GM21526 (cell line): ENCODE results near the gene SMCO4.

Experiments
- ATAC-seq: cut with Tn5 transposase; IDR thresholded peaks from one replicate; pipeline ENCODE4 v1.9.1; 2021; ENCODE audit warnings: moderate library complexity; ENCODE audit not compliant: unreplicated experiment, low FRiP score

SMCO4 gene

GRCh38 chr11:93510196-93510873 is 32.9 kb downstream of the SMCO4 start:
- no peak for ATAC-seq

GRCh38 chr11:93507517-93507916 is 35.7 kb downstream of the SMCO4 start:
- no peak for ATAC-seq

- ATAC-seq: no peak
Observed at GRCh38 chr11:93505703-93506102, 37.5 kb downstream of the SMCO4 start.

DNA sequence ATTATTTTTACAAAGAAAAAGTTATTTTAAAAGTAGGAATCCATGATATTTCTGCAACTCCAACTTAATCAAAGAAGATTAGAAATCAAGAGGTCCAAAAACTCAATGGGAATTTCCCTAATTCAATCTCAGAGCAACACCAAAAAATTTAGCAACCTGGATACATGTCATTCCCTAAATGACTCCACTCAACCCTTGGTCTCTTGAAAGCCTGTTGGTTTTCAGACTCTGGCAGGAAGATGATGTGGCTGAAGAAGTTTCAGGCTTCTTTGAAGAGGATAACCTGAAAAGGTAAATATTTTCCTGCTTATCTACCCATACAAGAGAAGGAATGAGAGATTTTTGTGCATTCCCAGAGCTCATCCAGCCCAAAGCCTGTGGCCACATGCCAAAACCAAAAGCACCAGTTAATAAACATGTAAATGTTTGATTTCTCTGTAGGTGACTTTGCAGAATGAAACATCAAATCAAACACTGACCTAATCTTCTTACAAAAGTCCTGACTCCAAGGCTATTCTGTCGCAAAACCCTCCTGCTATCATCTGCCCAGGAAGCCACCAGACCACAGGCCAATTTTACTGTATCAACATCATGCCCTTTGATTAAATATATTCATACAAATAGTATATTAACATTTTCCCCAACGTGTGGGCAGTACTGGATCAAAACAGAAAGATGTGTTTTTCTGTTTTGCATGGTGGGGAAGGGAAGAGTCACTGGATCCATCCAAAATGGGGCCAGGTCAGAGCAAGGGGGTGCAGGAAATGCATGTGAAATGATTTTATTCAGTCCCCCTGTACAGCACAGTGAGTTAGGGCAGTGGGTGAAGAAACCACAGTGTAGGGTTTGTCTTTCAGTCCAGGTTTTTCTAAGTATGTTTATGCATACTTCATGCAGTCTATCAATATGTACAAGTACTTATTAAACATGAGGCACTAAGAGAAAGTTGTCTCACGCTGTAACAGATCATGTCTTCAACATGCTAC is 38.8 kb downstream of the SMCO4 start:
- no peak for ATAC-seq

DNA sequence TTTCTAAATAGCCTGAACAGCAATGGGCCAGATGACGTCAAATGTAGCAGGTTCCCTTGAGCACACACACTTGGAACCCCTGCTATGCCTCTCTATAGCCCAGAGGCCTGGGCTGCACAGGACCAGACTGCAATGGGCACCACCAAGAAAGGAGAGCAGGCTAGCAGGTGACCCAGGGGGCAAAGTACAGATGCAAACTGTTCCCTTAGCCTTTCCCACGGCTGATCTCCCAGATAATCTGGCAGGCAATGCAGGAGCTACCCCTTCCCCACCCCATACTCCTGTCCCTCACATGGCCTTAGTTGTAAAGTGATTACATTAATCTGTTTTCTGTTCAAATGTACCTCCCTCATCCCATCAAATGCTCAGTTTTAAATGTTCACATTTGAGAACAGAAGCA is 41.3 kb downstream of the SMCO4 start:
- ATAC-seq: no peak

DNA sequence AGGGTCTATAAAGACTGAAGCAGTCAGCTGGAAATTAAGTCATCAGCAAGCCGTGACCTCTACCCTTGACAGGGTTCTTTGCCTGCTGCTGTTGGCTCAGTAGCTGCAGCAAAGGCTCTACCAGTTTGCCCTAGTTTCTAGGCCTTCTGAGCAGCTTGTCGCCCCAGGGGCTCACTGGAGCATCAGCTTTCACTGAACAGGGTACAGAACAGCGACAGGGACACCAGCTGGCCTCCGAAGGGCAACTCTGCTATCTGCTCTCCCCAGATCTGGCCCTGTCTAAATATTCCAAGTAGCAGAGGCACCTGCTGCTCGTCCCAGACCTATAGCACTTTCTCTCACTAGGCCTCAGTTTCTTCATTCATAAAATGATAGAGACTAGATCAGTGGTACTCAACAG is 42.4 kb downstream of the SMCO4 start:
- ATAC-seq: no peak

GRCh38 chr11:93498641-93499040 is 44.5 kb downstream of the SMCO4 start:
- ATAC-seq: no peak

DNA sequence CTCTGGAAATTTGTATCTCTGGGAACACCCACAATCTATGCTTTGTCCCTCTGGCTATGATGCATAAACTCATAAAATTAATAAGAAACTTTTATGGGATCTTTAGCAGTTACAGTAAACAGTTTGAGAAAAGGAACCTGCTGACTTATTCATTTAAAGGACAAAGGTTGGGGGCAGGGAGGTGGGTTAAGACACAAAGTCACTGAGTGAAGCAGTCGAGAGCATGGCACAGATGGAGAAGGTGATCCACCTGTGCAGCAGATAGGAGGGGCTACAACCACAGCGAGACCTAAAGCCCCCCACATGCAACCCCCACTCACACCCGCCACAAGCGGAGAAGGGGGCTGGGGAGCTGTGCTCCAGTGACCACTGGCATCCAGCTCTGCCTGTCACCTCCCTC is 45.0 kb downstream of the SMCO4 start:
- no peak for ATAC-seq

GRCh38 chr11:93497596-93497995 is 45.6 kb downstream of the SMCO4 start:
- ATAC-seq: no peak

DNA sequence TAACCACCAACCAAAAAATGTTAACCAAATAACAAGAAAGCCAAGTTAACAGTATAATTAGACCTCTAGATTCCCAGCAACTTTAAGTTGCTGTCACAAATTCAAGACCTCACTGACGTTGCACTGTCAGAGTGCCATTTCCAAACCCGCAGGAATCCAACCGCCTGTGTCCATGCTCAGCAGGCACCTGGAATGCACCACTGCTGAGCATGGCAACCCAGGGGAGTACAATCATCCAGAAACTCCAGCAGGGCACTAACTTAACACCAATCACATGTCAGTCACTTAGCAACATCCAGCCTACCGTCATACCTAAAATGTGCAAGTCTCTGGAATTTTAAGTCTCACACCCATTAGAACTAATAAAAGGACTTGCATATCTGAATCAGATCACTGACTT is 48.8 kb downstream of the SMCO4 start:
- ATAC-seq: no peak

- no peak for ATAC-seq
Observed at GRCh38 chr11:93493252-93493897, 49.8 kb downstream of the SMCO4 start.

DNA sequence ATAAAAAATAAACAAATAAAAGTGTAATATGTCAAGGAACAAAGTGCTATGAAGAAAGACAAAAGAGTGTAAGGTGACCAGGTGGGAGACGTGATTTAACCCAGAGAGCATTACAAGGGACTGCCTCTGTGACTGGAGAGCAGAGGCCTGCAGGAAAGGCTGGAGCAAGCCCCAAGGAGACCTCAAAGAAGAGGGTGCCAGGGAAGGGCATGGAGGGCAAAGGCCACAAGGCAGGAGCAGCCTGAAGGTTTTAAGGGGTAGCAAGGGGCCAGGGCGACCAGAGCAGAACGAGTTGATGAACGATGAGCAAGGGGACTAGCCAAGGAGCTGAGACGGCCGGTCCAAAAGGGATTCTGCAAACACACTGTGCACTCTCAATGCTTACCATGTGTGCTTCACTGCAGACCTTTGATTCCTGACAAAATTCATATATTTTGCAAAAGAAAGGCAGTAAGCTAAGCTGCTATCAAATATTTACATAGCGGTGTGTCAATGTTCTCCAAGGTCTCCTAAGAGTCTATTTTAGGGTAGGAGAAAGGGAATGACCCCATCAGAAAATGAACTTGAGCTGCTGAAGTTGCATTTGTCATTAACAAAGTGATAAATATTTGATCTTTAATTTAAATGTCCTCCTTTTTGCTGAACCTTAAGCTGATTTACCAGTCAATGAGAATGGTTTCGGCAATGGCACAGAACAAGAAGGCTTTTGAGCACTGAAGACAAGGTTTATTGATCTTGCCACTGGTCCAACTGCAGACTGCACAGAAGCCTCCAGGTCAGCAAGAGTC is 50.5 kb downstream of the SMCO4 start:
- ATAC-seq: no peak

- no peak for ATAC-seq
Observed at GRCh38 chr11:93491973-93492372, 51.2 kb downstream of the SMCO4 start.

- no peak for ATAC-seq
Observed at GRCh38 chr11:93490996-93491618, 52.1 kb downstream of the SMCO4 start.

DNA sequence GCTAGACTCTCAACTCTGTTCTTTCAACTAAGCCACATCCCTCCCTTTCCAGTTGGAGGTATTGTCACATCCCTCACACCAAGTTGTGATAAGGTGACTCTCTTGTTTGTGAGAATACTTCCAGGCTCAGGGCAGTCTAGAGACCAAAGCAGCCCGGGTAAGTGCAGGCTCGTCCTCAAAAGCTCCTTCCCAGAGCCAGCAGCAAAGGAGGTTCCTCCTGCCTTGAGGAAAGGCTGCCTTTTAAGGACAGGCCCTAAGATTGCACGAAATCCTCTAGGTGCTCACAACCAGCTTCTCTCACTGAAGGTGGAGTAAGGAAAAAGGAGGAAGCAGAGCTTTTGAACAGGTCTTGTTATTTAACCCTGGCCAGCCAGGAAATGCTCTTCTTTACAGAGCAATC is 53.4 kb downstream of the SMCO4 start:
- no peak for ATAC-seq

- no peak for ATAC-seq
Observed at GRCh38 chr11:93487032-93487483, 56.1 kb downstream of the SMCO4 start.

DNA sequence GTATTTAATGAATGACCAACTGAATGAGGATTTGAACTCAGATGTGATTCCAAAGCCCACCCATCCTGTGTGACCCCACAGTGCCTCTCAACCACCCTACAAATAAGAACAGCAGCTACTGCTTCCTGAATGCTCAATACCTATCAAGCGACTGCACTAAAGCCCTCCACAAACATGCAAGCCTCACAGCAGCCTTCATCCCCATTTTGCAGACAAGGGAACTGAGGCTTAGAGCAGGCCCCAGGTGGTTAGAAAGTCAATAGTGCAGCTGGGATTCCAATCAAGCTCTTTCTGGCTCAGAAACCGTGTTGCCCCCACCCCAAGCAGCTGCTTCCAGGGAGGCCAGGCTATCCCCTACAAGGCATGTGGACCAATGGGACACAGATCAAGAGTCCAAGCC is 57.2 kb downstream of the SMCO4 start:
- ATAC-seq: no peak

DNA sequence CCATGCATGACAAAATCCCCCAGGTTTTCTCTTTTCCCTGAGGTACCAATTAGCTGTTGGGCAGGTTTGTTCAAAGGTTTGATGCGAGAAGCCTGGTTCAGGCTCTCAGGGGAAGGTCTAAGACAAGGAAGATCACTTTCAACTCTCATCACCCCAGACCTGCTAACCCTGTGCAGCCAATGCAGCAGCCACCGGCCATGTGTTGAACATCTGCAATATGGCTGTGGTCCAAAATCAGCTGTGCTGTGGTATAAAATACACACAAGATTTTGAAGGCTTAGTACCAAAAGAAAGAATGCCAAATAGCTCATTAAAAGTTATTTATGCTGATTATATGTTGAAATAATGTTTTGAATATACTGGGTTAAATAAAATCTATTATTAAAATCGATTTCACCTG is 58.5 kb downstream of the SMCO4 start:
- ATAC-seq: no peak

GRCh38 chr11:93482556-93482955 is 60.6 kb downstream of the SMCO4 start:
- no peak for ATAC-seq

GRCh38 chr11:93481696-93482095 is 61.5 kb downstream of the SMCO4 start:
- no peak for ATAC-seq
